Endothelial cell of umbilical vein (primary cell): Measurements from ENCODE around the gene APBA3. TPM values are rescaled to one million over a fixed set of nuclear protein-coding genes. Genes with fewer than 3 reads are reported as not detected.
"Not testable (repeated sequence)": the region's sequence is repeated elsewhere in the genome, so short reads cannot be mapped to it uniquely, and the experiment has no call there.

Source experiments
- BruUV-seq: library from RNA; stranded (reverse); fragments of 400-500 nt; replicated peaks from 2 replicates; lab custom pipeline; 2021; lab: Mats Ljungman, UMichigan
- CTCF ChIA-PET: fragments of 300-600, 350-600 bp; sonication (Branson Sonifier 250); formaldehyde crosslinking; loops from one replicate; lab custom pipeline; 2021; ENCODE audit warnings: antibody characterized with exemption, inconsistent platforms; lab: Charles Lee
- POLR2A ChIA-PET: fragments of 300-600, 350-600 bp; sonication (Branson Sonifier 250); formaldehyde crosslinking; loops from one replicate; lab custom pipeline; 2021; ENCODE audit warnings: antibody characterized with exemption, inconsistent platforms; lab: Charles Lee
- DNase-seq: peaks from one replicate; pipeline ENCODE4 v3.0.0-alpha.2; 2011; ENCODE audit warnings: low read depth, low spot score
- FAIRE-seq: peaks from 2 replicates; lab custom pipeline; 2011; peaks lifted over from hg19 to GRCh38; lab: Jason Lieb, UNC
- H2AFZ ChIP-seq: 2 replicates; pipeline ENCODE4 v1.6.0; 2012; ENCODE audit warnings: low read depth, low read length, control low read depth, inconsistent platforms
- H3K27ac ChIP-seq: 2 replicates; pipeline ENCODE4 v1.5.1; 2011; ENCODE audit warnings: low read depth, mild to moderate bottlenecking, control low read depth, low read length, moderate library complexity; ENCODE audit not compliant: insufficient read depth
- H3K27me3 ChIP-seq, 2 experiments: 2 replicates each; pipeline versions ENCODE4 v1.6.0 to v1.6.1; 2011; ENCODE audit warnings: low read length in 2 of 2, mixed read lengths in 1 of 2; ENCODE audit not compliant: control insufficient read depth in 2 of 2, insufficient read depth in 2 of 2
- H3K36me3 ChIP-seq, 2 experiments: 2 replicates in 1 of 2; 3 replicates in 1 of 2; pipeline ENCODE4 v1.5.1; 2011; ENCODE audit warnings: low read length in 2 of 2, mild to moderate bottlenecking in 1 of 2, moderate library complexity in 1 of 2; ENCODE audit not compliant: control insufficient read depth in 2 of 2, insufficient read depth in 2 of 2; ENCODE audit errors: extremely low read depth in 1 of 2
- H3K4me1 ChIP-seq: 3 replicates; pipeline ENCODE4 v1.5.1; 2011; ENCODE audit warnings: mild to moderate bottlenecking, low read length; ENCODE audit not compliant: control insufficient read depth, insufficient read depth; ENCODE audit errors: extremely low read depth
- H3K4me2 ChIP-seq: 2 replicates; pipeline ENCODE4 v1.6.1; 2011; ENCODE audit warnings: low read length, control low read depth, mixed read lengths; ENCODE audit not compliant: insufficient read depth
- H3K4me3 ChIP-seq, 3 experiments: fragments of 200-600 bp in 1 of 3; sonication (generic), shearing (Covaris generic) in 1 of 3; replicated peaks in 1 of 3; 2 replicates each; pipeline ENCODE4 v1.5.1; 2011 to 2016; ENCODE audit warnings: control low read depth in 3 of 3, low read length in 3 of 3, mild to moderate bottlenecking in 2 of 3, inconsistent platforms in 1 of 3, low read depth in 1 of 3, moderate library complexity in 1 of 3; ENCODE audit not compliant: insufficient read depth in 1 of 3
- H3K79me2 ChIP-seq: 2 replicates; pipeline ENCODE4 v1.6.0; 2012; ENCODE audit warnings: low read length, inconsistent platforms; ENCODE audit not compliant: control insufficient read depth, insufficient read depth
- H3K9ac ChIP-seq: replicated peaks from 2 replicates; pipeline ENCODE3; 2011; ENCODE audit warnings: low read length, control low read depth; ENCODE audit not compliant: insufficient read depth; ENCODE audit errors: extremely low read depth
- H3K9me1 ChIP-seq: replicated peaks from 3 replicates; pipeline ENCODE4 v1.6.0; 2011; ENCODE audit warnings: mild to moderate bottlenecking, low read length; ENCODE audit not compliant: control insufficient read depth, insufficient read depth; ENCODE audit errors: extremely low read depth
- H3K9me3 ChIP-seq: replicated peaks from 2 replicates; pipeline ENCODE4 v1.5.1; 2012; ENCODE audit warnings: low read length, inconsistent platforms; ENCODE audit not compliant: control insufficient read depth, insufficient read depth
- H4K20me1 ChIP-seq: replicated peaks from 2 replicates; pipeline ENCODE3; 2011; ENCODE audit warnings: mild to moderate bottlenecking, low read length; ENCODE audit not compliant: control insufficient read depth, insufficient read depth; ENCODE audit errors: extremely low read depth
- EZH2 ChIP-seq: IDR thresholded peaks from 2 replicates; pipeline ENCODE4 v1.6.1; 2012; ENCODE audit warnings: borderline replicate concordance, low read depth, mild to moderate bottlenecking, moderate library complexity, low read length, inconsistent platforms; ENCODE audit not compliant: severe bottlenecking
- FOS ChIP-seq: IDR thresholded peaks from 2 replicates; pipeline ENCODE4 v1.6.1; 2011; ENCODE audit warnings: mild to moderate bottlenecking, low read length, moderate library complexity, borderline replicate concordance; ENCODE audit not compliant: insufficient read depth
- GATA2 ChIP-seq: IDR thresholded peaks from 2 replicates; pipeline ENCODE4 v1.7.0; 2011; ENCODE audit warnings: low read depth, mild to moderate bottlenecking, moderate library complexity, mixed read lengths, low read length; ENCODE audit not compliant: insufficient read length, insufficient read depth
- JUN ChIP-seq: IDR thresholded peaks from 2 replicates; pipeline ENCODE4 v1.6.1; 2011; ENCODE audit warnings: borderline replicate concordance, low read depth; ENCODE audit not compliant: insufficient read length, insufficient read depth
- MYC ChIP-seq: IDR thresholded peaks from one replicate; pipeline ENCODE4 v1.6.1; 2011; ENCODE audit warnings: mild to moderate bottlenecking, low read depth, low read length
- POLR2A ChIP-seq: IDR thresholded peaks from 2 replicates; pipeline ENCODE4 v1.6.1; 2012; ENCODE audit warnings: low read depth, mild to moderate bottlenecking, control low read depth, low read length
- POLR2AphosphoS5 ChIP-seq: IDR thresholded peaks from 2 replicates; pipeline ENCODE4 v1.6.1; 2012; ENCODE audit warnings: low read depth, mild to moderate bottlenecking, control low read depth, low read length, moderate library complexity; ENCODE audit not compliant: insufficient read depth
- dilution Hi-C: fragments of 300-500 bp; cut with MboI; formaldehyde crosslinking; loops from one replicate; pipeline ENCODE4 v1.15.0; 2019; ENCODE audit warnings: low sequenced_read_pairs; ENCODE audit not compliant: extremely low pct_ligation_motif_present
- intact Hi-C: fragments of 100-400 bp; cut with micrococcal nuclease; formaldehyde crosslinking; loops from one replicate; pipeline ENCODE4 v1.10.0; 2022
- polyA plus RNA-seq, 4 experiments: library from polyadenylated mRNA; depleted of rRNA in 3 of 4; stranded (reverse) in 3 of 4; unstranded in 1 of 4; fragments of >200 nt; gene quantifications; 2 replicates each; pipeline versions ENCODE4 v1.2.1 to v1.2.3, GENCODE V29; 2011 to 2012; ENCODE audit warnings: missing spikeins in 1 of 4
- total RNA-seq: library from RNA; stranded (reverse); gene quantifications from 2 replicates; pipeline ENCODE4 v1.2.3, GENCODE V29; 2021
- TF ChIP-seq, protein P1 (sequence below): IDR thresholded peaks from 2 replicates; pipeline ENCODE4 v1.6.1; 2011; ENCODE audit not compliant: insufficient read depth, insufficient read length
- TF ChIP-seq, protein P2 (sequence below), 2 donors: IDR thresholded peaks; 1 replicate in 1 of 2; 2 replicates in 1 of 2; pipeline ENCODE4 v1.5.1; 2011; ENCODE audit warnings: low read length in 2 of 2, mild to moderate bottlenecking in 2 of 2, moderate library complexity in 2 of 2, control low read depth in 1 of 2, inconsistent platforms in 1 of 2, low read depth in 1 of 2; ENCODE audit not compliant: insufficient read depth in 1 of 2; ENCODE audit errors: extremely low read depth in 1 of 2

Gene APBA3
- total and polyA plus RNA-seq, 2 donors (not counting 3 experiments of a cell fraction or from before 2014, with no cell fraction given), result 23.4 to 25.1 TPM

DNA sequence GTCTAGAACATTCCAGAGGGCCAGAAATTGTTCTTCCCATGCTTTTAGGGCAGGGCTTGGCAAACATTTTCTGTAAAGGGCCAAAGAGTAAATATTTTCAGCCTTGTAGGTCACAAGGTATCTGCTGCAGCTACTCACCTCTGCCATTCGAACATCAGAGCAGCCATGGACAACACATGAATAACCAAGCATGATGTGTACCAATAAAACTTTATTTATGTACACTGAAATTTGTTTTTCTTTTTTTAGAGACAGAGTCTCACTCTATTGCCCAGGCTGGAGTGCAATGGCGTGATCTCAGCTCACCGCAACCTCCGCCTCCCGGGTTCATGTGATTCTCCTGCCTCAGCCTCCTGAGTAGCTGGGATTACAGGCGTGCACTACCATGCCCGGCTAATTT lies 3.8 kb downstream of the APBA3 start:
- H2AFZ ChIP-seq, POLR2A ChIA-PET, BruUV-seq, intact Hi-C loops, H3K4me1 ChIP-seq, H4K20me1 ChIP-seq, H3K9me3 ChIP-seq, H3K27ac ChIP-seq, H3K9me1 ChIP-seq, DNase-seq, H3K4me3 ChIP-seq, H3K36me3 ChIP-seq, H3K27me3 ChIP-seq, FAIRE-seq, H3K4me2 ChIP-seq, dilution Hi-C loops, H3K9ac ChIP-seq: not testable (repeated sequence)
- CTCF ChIA-PET, result interaction anchor here (0.7 kb wide), 1 partner anchor 11 kb away, joined by 4 read pairs; no protein-coding TSS in a partner anchor
- peaks cover 19% of the 10 kb centered on the region for H3K79me2 ChIP-seq

DNA sequence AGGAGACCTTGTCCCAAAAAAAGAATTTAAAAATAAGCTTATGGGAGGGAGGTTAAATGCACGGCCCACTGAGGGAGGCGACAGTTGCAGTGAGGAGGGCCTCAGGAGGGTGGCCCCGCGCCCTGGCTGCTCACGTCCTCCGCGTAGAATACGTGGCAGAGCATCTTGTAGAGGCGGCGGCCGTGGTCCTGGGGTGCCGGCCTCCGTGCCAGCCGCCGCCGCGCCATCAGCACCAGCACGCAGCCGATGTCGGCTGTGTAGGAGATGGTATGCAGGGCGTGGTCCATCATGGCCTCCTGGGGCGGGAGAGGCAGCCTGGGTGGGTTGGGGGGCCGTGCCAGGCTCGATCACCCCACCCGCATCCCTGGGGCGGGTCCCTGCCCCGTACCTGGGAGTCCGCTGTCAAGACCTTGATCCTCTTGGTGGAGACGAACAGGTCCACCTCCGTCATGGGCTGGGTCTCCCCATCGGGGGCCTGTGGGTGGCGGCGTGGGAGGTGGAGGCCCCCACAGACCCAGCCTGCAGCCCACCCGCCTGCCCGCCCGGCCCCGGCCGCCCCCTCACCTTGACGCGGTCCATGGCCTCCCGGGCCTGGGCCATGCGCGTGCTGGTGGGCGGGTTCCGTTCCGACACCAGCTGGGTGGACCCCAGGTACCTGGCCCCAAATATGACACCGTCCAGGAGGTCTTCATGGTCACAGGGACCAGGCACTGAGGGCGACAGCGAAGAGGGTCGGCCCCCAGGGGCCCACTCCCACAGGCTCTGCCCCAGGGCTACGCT lies 7.7 kb downstream of the APBA3 start:
- no peak overlapping the region for H3K27ac ChIP-seq
- POLR2A ChIA-PET, result no interaction called here

More for the DNA sequence above, 7.7 kb downstream of the APBA3 start:
- dilution Hi-C loops (no loop called here), intact Hi-C loops (no loop called here)
- Histone ChIP-seq H3K36me3 (peaks cover 0 to 13% of the 10 kb centered on the region in 2 experiments), H3K4me1 (no peaks in the 10 kb centered on the region), H3K4me2 (no peak overlapping the region), H2AFZ (no peak overlapping the region), H3K4me3 (no peak overlapping the region), H3K9ac (no peak overlapping the region), H3K9me1 (no peaks in the 10 kb centered on the region), H3K9me3 (no peaks in the 10 kb centered on the region), H3K27me3 (no peaks in the 10 kb centered on the region), H4K20me1 (no peaks in the 10 kb centered on the region), H3K79me2 (no peaks in the 10 kb centered on the region)
- no peak for TF ChIP-seq EZH2
- TF ChIP-seq JUN, result no peak
- TF ChIP-seq FOS, result no peak
- TF ChIP-seq, protein P1, sequence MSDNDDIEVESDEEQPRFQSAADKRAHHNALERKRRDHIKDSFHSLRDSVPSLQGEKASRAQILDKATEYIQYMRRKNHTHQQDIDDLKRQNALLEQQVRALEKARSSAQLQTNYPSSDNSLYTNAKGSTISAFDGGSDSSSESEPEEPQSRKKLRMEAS, result no peak
- no peak for TF ChIP-seq MYC
- no peak for TF ChIP-seq POLR2AphosphoS5
- TF ChIP-seq, protein P2, sequence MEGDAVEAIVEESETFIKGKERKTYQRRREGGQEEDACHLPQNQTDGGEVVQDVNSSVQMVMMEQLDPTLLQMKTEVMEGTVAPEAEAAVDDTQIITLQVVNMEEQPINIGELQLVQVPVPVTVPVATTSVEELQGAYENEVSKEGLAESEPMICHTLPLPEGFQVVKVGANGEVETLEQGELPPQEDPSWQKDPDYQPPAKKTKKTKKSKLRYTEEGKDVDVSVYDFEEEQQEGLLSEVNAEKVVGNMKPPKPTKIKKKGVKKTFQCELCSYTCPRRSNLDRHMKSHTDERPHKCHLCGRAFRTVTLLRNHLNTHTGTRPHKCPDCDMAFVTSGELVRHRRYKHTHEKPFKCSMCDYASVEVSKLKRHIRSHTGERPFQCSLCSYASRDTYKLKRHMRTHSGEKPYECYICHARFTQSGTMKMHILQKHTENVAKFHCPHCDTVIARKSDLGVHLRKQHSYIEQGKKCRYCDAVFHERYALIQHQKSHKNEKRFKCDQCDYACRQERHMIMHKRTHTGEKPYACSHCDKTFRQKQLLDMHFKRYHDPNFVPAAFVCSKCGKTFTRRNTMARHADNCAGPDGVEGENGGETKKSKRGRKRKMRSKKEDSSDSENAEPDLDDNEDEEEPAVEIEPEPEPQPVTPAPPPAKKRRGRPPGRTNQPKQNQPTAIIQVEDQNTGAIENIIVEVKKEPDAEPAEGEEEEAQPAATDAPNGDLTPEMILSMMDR (IDR thresholded peaks at IDR 0.05; ENCODE audit: extremely low read depth in 1 of 2, insufficient read depth in 1 of 2, low read depth in 1 of 2, low read length in 2 of 2), result no peak
- no peak for TF ChIP-seq GATA2
- TF ChIP-seq POLR2A, result no peak
- DNase-seq (no peak), FAIRE-seq (no peak)
- CTCF ChIA-PET, result no interaction called here
- BruUV-seq, result no TSS peak
